Middle frontal gyrus (tissue), 1 donor: ENCODE measurements around the gene BARD1.
"Not testable (repeated sequence)": the region's sequence is repeated elsewhere in the genome, so short reads cannot be mapped to it uniquely, and the experiment has no call there.

ENCODE experiments used
- DNase-seq: peaks from one replicate; pipeline ENCODE4 v3.0.0-alpha.2; 2015; ENCODE audit warnings: low spot score; ENCODE audit errors: extremely low spot score

Gene BARD1

DNA sequence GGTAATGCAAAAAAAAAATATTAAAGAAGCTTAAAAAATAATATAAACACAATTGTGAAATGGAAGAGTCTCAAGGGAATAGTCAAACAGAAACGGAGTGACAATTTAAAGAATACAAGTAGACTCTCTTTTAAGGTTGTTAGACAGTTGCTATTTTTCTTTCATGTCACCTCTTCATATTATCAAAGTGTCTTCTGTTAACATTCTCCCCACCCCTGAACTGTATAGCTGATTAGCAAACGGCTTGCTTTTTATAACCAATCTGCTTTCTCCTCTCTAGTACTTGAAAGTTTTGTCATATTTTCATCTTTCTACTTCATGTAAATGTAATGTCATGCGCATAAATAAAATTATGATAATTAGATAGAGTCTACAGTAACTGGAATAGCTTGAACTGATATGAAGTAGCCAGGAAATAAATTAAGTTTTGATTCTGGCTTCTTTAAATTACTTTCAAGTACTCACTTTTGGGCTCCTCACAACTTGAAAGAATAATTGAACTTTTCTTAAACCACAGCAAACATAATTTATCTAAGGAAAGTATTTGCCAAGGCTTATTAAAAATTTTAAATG is 37.0 kb downstream of the BARD1 start:
- DNase-seq, result no peak

DNA sequence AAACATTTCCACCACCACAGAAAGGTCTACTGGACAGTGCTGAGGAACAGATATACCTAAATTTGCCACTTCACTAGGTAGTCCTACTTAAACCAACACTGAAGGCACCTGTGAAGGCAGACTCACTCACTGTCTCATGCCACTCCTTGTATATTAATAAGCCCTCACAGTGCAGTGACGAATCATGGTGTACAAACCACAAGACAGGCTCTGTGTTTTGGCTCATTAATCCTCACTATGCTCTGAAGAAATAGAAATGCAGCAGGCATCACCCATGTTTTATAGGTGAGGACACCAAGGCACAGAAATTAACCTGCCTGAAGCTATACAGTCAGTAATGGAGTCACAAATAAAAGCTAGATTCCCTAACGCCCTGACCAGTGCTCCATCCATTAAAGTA is 44.3 kb downstream of the BARD1 start:
- no peak for DNase-seq

DNA sequence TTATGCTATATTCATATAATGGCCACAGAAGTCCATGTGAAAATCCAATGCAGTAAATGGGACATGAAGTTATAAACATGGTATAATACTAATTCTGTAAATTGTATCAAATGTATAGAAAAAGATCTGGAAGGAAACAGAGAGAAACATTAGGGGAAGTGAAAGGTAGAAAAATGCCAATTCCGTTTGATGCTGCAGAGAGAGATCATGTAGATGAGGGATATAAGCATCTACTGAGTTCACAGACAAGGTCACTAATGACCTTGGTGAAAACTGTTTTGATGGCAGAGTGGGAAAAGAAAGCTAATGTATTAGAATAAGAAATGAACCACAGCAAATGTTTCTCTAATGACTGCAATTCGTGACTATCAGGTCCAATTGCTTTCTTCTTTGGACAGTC is 56.0 kb downstream of the BARD1 start:
- no peak for DNase-seq

DNA sequence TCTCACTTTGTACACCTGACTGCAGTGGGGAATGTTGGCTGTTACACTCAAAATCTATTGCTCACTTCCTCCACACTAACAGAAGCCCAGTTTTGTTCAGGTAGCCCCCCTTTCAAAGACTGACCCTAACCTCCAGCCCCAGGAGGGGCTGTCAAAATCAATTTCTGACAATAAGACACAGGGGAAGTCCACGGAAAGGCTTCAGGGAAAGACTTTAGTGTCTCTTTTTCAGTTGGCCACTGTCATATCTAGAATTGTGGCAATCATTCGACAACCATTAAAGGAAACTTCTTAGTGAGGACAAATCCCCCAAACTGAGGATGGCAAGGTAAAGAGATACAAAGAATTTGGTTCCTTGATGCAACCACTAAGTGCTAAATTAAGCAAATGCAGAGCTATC is 59.0 kb downstream of the BARD1 start:
- DNase-seq, result no peak

DNA sequence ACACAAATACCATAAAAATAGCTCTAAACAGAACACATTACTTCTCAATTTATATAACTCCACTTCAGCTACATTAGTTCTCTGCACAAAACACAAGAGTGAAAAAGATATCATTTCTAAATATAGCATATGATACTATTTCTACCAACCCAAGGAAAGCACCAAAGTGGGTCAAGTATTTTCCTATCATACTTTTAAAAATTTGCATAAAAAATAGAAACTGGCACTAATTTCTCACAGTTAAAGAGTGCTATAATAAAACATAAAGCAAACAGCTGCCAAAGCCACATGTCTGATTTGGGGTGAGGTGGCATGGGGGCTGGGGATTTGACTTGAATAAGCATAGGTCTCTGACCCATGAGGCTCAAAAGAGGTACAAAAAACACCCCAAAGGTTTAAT is 61.5 kb downstream of the BARD1 start:
- no peak for DNase-seq

DNA sequence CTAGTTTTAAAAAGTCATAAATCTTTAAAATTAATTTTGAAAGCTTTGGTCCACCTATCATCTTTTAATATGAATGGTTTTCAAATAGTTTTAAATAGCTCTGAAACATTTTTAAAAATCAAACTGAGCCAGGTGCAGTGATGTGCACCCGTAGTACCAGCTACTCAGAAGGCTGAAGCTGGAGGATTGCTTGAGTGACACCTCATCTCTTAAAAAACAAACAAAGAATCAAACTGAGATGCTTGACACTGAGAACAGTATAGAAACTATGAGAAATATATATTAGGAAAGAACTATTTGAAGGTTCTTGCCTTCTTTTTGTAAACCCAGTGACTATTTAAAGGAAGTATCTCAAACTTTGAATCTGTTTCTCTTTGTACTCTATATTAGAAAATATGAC is 67.4 kb downstream of the BARD1 start:
- no peak for DNase-seq

DNA sequence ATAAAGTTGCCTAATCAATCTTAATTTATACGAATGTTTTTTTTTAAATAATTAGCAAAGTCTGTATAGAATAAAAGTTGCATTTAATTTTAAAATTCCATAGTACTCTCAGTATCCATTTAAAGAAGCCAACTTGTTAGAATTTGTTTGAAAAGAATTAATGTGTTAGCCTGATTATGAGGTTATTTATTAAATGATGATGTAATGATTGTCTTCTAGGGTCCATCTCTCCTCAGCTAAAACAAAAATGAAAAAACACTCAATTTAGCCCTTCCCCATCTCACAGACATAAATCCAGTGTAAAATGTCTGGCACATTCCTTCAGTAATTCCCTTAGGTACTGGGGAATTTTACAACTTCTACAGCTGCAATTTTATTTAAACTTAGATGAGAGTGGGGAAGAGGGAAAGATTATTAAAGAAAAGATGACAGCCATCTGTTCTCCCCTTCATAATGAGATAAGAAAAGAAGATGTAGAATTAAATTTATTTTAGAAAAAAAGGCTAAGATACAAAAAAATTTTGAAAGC is 68.6 kb downstream of the BARD1 start:
- DNase-seq, result no peak

DNA sequence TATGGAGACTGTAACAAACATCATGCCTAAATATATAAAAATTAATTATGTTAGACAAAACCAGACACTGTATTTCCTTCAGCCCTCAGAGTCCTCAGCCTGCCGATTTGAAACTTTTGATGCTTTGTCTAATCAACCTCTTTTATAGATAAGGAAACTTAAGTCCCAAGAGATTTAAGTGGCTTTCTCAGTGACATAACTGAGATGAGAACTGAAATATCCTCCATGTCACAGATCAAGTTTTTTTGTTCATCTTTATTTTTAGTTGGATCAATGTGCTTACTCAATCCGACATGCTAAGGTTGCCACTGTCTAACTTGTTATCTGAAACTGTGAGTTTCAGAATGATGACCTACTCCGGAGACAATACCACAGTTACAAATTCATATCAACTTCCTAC is 72.3 kb downstream of the BARD1 start:
- DNase-seq, result no peak

DNA sequence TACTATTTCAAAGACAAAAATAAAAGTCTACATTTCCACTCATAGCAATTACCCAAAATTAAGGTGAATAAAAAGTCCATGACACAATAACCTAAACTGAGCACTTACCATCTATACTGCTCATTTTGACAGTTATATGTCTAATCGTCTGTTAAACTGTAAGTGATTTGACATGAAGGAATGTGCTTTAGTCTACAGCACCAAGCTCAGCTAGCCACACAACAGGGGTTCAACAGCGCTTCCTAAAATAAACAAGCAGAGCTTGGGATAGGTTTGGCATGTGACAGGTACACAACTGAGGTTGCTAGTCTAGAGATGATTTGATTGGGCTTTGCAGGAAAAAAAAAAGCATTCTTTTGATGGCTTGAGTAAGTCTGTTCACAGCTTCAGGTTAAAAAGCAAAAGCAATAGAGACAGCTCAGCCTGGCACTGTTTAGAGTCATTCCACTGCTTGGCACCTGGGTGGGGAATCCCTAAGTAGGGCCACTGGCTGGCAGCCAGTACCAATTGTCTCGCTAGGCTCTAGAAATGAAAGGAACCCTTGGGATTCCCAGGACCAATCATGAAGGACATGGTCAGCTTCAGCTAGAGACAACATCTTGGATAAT is 78.6 kb downstream of the BARD1 start:
- no peak for DNase-seq

DNA sequence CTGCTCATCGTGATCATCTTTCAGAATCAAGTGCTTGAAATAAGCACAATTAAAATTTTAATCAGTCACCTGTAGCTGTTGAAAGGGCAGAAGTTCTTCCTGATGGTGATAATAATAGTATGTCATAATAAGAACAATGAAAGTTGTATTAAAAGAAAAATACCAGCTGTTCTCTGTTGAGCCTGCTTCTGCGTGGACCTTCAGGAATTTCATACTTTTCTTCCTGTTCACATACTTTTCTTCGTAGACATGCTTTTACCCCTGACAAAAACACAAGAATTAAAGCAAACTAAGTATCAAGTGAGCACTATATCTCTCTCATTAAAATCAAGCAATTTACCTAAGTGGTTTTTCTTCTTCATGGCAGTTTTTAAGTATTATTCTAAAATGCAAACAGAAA is 79.2 kb downstream of the BARD1 start:
- DNase-seq, result no peak

DNA sequence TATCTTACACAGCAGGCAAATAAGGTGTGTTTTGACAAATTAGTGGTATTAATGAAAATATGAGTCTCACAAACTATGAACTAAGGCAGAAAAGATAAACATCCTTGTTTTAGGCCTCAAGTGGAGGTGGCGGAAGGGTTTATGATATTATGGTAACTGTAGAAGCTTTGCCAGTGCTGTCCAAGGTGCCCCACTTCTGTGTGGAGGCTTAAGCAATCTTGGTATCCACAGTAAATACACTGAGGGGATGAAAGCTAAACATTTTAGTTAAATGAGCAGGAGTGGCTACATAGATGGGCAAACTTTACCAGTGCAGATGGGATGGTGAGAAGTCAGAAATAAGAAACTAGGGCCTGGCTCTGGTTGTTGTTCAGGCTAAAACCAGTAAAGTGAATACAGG is 84.7 kb downstream of the BARD1 start:
- DNase-seq, result no peak

DNA sequence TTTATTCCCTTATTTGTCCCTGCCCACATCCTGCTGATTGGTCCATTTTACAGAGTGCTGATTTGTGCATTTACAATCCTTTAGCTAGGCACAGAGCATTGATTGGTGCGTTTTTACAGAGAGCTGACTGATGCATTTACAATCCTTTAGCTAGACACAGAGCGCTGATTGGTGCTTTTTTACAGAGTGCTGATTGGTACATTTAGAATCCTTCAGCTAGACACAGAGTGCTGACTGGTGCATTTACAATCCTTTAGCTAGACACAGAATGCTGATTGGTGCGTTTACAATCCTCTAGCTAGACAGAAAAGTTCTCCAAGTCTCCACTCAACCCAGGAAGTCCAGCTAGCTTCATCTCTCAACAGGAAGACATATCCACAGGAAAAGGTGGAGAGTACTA is 91.6 kb downstream of the BARD1 start:
- not testable (repeated sequence) for DNase-seq

DNA sequence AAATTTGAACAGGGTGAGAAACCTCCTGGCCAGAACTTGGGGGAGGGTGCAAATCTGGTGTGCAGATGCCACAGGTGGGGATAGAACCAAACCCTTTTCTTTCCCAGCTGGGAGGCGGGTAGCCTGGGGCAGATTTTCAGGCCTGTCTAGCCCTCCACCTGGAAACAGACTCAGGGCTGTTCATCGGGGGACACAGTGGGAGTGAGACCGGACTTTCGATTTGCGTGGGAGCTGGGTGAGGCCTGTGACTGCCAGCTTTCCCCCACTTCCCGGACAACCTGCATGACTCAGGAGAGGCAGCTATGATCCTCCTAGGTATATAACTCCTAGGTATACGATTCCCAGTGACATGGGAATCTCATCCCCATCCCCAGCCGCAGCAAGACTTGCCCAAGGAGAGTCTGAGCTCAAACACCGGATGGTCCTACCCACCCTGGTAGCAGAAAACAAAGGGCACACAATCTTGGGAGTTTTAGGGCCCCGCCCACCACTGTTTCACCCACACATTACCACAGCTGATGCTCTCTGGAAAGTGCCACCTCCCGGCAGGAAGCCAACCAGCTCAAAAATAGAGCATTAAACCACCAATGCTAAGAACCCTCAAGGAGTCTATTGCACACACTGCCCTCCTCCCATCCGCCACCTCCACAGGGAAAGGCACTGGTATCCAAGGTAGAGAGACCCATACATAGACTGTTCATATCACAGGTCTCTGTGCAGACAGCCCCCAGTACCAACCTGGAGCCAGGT is 92.5 kb downstream of the BARD1 start:
- no peak for DNase-seq

DNA sequence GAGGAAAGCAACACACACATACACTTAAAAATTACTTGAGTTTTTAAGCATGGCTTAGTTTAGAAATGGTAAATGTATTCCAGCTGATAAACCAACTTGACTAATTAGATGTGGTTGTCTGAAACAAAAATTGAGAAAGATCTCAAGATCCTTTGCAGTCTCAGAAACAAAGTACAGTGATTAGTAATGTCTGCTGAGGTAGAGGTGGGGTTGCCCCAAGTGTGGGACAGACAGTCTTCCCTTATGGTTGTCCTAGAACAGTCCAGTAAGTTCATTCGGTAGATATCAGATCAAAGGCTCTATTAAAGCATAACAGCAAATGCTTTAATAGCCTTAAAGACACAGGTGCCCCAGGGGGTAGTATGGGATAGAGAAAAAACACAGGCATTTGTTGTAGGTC is 94.5 kb downstream of the BARD1 start:
- DNase-seq, result no peak

DNA sequence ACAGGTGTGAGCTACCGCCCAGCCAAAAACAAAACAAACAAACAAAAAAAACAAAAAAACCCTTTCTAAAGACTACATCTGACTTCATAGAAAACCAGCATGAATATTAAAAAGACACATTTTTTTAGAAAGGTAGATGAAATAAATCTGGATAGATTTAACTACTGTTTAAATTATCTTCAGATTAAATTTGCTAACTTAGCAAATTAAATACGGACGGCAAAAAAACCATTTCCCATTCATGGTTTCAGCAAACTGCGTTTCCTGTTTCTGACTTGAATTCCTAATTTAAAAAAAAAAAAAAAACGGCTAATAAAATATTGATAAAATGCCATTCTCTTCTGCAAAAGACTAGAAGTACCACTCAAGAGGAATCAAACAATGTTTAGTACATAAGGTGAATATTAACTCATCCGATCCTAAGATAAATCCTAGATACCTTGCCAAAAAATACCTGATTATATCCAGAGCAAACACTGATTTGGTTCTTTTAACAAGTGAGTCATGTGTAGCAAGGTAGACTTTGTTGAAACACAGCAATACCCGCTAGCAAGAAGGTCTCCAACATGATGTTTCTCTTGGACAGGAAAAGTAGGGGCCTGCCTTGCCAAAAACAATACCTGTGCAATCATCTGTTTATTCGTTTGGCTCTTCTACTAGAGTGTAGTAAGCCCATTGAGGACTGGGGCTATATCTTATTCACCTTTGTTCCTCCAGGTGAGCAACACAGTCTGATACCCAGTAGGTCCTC is 96.2 kb downstream of the BARD1 start:
- no peak for DNase-seq

DNA sequence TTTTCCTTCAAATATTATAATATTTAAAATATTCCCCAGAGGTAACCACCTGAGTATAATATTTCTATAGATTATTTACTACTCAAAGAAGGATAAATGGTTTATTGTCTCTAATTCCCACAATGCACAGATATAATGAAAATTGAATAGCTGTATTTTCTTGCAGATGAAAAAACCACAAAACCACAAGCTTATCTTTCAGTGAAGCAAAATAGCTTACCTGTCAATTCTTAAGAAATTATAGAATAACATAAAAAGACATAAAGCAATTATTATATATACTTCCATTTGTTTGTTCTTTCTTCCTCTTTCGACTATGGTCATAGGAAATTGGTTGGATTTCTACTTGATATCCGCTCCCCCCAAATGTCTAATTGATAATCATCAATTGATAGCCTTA is 98.8 kb downstream of the BARD1 start:
- DNase-seq, result no peak

DNA sequence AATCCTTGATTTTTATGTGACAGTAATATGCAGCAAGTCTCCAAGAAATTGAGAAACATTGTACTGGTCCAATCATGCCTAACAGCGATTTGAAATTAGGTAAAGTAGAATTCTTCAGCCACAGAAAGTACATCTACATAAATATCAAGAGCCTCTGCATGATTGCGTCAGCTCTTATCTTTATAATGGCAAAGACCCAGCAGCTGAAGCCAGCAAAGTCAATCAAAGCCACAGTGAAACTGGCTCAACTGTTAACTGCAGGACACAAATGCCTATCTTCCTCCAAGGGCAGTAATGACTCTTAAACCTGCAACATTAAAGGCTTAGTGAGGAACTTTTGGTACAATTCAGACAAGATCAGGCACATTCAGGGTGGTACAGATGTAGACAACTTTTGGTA is 102.5 kb downstream of the BARD1 start:
- DNase-seq, result no peak

DNA sequence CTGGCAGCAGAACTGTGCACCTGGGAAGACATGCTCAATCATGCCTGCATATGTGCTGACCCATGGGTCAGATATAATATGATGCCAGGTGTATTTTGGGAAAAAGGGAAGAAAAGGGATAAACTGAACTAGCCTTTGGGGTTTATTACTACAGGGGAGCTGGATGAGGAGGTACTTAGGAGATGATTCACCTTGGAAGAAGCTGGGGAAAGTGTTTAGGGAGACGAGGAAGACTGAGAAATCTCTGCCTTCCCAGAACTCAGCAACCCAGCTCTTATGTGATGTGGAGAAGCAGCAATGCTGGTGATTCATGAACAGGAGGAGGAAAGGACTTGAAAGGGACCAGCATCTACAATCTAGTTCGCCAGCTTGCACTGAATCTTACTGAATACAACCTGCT is 110.2 kb downstream of the BARD1 start:
- no peak for DNase-seq

DNA sequence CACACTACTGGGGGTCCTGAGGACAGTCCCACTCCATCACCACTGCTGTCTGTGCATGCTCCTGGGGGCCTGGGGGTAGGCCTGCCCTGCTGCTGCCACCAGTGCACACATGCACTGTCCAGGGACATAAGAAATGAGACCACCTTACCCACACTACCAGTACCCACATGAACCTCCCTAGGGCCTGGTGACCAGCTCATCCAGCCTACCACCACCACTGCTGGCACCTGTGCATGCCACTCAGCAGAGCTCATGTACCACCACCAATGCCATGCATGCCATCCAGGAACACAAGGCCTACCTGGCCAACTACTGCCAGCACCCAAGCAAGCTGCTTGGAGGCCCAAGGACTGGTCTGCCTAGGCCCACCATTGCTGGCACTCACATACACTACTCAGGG is 112.8 kb downstream of the BARD1 start:
- DNase-seq, result no peak

DNA sequence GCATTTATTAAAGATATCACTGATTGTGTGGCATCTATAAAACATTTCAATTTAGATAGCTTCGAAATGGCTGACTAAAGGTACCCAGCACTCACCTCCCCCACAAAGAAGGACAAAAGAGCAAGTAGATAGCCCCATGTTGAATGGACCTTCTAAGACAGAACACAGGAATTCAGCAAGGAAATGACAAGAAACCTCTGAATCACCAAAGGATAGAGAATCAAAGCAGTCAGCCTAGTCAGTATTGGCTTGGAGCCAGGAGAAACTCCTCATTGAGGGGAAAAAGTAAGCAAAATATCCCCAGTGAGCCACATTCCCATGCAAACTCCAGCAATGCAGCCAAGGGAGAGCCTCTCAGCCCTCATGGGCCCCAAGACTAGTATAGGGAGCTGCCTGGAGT is 113.7 kb downstream of the BARD1 start:
- no peak for DNase-seq

DNA sequence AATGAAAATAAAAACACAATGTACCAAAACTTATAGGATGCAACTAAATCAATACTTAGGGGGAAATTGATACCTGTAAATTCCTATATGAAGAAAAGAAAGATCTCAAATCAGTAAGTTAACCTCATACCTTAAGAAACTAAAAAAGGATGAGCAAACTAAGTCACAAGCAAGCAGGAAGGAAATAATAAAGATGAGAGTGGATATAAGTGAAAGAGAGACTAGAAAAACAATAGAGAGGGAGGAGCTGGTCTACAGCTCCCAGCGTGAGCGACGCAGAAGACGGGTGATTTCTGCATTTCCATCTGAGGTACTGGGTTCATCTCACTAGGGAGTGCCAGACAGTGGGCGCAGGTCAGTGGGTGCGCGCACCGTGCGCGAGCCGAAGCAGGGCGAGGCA is 125.9 kb downstream of the BARD1 start:
- DNase-seq, result not testable (repeated sequence)

DNA sequence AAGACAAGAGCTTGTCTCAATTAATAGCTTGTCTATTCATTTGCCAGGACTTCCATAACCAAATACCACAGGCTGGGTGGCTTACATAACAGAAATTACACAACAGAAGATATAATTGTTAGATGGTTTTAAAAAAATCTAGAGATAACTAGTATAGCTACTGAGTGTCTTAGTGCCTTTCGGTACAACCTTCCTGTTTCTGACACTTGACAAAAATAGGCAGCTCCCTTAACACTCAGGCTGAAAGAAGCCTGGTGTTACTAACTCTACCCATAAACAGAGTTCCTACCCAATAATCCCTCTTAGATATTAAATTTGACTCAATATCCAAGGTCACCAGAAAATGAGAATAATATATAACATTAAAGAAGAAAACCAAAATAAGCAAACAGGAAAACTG is 129.7 kb downstream of the BARD1 start:
- DNase-seq, result no peak
